K562 (cell line): ENCODE measurements around the gene TARS3. TPM values are rescaled to one million over a fixed set of nuclear protein-coding genes. Genes with fewer than 3 reads are reported as not detected.

Experiments
- ARHGAP35 ChIP-seq: fragments of 450-650 bp; IDR thresholded peaks from 2 replicates; pipeline ENCODE4 v1.6.1; 2018; ENCODE audit not compliant: partially characterized antibody
- CBX3 ChIP-seq, 2 experiments: IDR thresholded peaks; 1 replicate in 1 of 2; 2 replicates in 1 of 2; pipeline ENCODE4 v1.6.1; 2012; ENCODE audit warnings: inconsistent platforms in 2 of 2, low read length in 2 of 2, borderline replicate concordance in 1 of 2, control low read depth in 1 of 2
- CC2D1A ChIP-seq: fragments of 450-650 bp; IDR thresholded peaks from 2 replicates; pipeline ENCODE4 v1.6.1; 2017; ENCODE audit warnings: mild to moderate bottlenecking
- MGA ChIP-seq: fragments of 450-650 bp; IDR thresholded peaks from 2 replicates; pipeline ENCODE4 v1.6.1; 2016; ENCODE audit warnings: mild to moderate bottlenecking, moderate library complexity
- SIN3B ChIP-seq: fragments of 450-650 bp; IDR thresholded peaks from 2 replicates; pipeline ENCODE4 v1.6.1; 2017; ENCODE audit warnings: low read depth, mild to moderate bottlenecking, moderate library complexity
- ZNF512 ChIP-seq: IDR thresholded peaks from 2 replicates; pipeline ENCODE4 v1.6.1; 2016; ENCODE audit warnings: missing genetic modification characterization, missing compliant biosample characterization
- polyA plus RNA-seq, 8 experiments: library from polyadenylated mRNA; depleted of rRNA in 4 of 8; stranded (reverse) in 5 of 8; unstranded in 3 of 8; fragments of >200 nt; fragmentation: Nextera tagmentation in 2 of 8; fragmentation: Illumina TruSeq in 1 of 8; extraction: Ambion mirVana in 2 of 8; extraction: Trizol in 1 of 8; gene quantifications; 2 replicates each; pipeline versions ENCODE4 v1.2.1 to v1.2.3, GENCODE V29; 2011 to 2014; ENCODE audit warnings: inconsistent platforms in 1 of 8, missing spikeins in 1 of 8
- total RNA-seq, 7 experiments: library from RNA; depleted of rRNA in 6 of 7; stranded (reverse); fragments of >200 nt in 6 of 7; fragmentation: Illumina TruSeq in 2 of 7; extraction: Trizol in 2 of 7; gene quantifications; 2 replicates each; pipeline versions ENCODE4 v1.2.1 to v1.2.3, GENCODE V29; 2011 to 2021; ENCODE audit warnings: low replicate concordance in 1 of 7
- TF ChIP-seq, protein P1 (sequence below): fragments of 450-650 bp; formaldehyde crosslinking; IDR thresholded peaks from 2 replicates; pipeline ENCODE4 v1.4.0; 2020; ENCODE audit warnings: mild to moderate bottlenecking, moderate library complexity
- TF ChIP-seq, protein P2 (sequence below): sonication (generic); formaldehyde crosslinking; IDR thresholded peaks from 2 replicates; pipeline ENCODE4 v1.4.0; 2020; ENCODE audit warnings: mild to moderate bottlenecking, missing genetic modification reagents

Gene TARS3
- total and polyA plus RNA-seq, 9 of the 15 experiments (the other 6 are each of a cell fraction or from before 2014, with no cell fraction given), result 2.1 to 14.7 (median 9.8) TPM

- TF ChIP-seq, protein P1, sequence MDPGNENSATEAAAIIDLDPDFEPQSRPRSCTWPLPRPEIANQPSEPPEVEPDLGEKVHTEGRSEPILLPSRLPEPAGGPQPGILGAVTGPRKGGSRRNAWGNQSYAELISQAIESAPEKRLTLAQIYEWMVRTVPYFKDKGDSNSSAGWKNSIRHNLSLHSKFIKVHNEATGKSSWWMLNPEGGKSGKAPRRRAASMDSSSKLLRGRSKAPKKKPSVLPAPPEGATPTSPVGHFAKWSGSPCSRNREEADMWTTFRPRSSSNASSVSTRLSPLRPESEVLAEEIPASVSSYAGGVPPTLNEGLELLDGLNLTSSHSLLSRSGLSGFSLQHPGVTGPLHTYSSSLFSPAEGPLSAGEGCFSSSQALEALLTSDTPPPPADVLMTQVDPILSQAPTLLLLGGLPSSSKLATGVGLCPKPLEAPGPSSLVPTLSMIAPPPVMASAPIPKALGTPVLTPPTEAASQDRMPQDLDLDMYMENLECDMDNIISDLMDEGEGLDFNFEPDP, result no peak
- TF ChIP-seq MGA, result peak; percentile 84
- TF ChIP-seq ZNF512 (tag), result no peak
- TF ChIP-seq SIN3B, result peak; percentile 91
- no peak for TF ChIP-seq CBX3 (IDR thresholded peaks at IDR 0.05; ENCODE audit: borderline replicate concordance in 1 of 2, low read length in 2 of 2)
- TF ChIP-seq CC2D1A, result no peak
- TF ChIP-seq, protein P2, sequence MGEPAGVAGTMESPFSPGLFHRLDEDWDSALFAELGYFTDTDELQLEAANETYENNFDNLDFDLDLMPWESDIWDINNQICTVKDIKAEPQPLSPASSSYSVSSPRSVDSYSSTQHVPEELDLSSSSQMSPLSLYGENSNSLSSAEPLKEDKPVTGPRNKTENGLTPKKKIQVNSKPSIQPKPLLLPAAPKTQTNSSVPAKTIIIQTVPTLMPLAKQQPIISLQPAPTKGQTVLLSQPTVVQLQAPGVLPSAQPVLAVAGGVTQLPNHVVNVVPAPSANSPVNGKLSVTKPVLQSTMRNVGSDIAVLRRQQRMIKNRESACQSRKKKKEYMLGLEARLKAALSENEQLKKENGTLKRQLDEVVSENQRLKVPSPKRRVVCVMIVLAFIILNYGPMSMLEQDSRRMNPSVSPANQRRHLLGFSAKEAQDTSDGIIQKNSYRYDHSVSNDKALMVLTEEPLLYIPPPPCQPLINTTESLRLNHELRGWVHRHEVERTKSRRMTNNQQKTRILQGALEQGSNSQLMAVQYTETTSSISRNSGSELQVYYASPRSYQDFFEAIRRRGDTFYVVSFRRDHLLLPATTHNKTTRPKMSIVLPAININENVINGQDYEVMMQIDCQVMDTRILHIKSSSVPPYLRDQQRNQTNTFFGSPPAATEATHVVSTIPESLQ (CRISPR knock-in tag), result peak; percentile 48; the same call in 1 of the 2 replicates
- no peak for TF ChIP-seq ARHGAP35
Measured at GRCh38 chr15:101652098-101652785, 72.0 kb downstream of the TARS3 start, which contains the start of gene TM2D3 (continued).
